ENCODE results near the gene ALG8.

- peak in 1 of 6 experiments; percentile 28 for TF ChIP-seq CTCF (IDR thresholded peaks at IDR 0.05)
- TF ChIP-seq POLR2A (IDR thresholded peaks at IDR 0.05): peak; percentile 64 to 80
Measured at GRCh38 chr11:78079232-78080083, 60.0 kb downstream of the ALG8 start, which contains the start of gene NDUFC2.

Measured in adrenal gland (tissue), 5 donors.